ENCODE results near the gene OSGIN1.

Gene OSGIN1

DNA sequence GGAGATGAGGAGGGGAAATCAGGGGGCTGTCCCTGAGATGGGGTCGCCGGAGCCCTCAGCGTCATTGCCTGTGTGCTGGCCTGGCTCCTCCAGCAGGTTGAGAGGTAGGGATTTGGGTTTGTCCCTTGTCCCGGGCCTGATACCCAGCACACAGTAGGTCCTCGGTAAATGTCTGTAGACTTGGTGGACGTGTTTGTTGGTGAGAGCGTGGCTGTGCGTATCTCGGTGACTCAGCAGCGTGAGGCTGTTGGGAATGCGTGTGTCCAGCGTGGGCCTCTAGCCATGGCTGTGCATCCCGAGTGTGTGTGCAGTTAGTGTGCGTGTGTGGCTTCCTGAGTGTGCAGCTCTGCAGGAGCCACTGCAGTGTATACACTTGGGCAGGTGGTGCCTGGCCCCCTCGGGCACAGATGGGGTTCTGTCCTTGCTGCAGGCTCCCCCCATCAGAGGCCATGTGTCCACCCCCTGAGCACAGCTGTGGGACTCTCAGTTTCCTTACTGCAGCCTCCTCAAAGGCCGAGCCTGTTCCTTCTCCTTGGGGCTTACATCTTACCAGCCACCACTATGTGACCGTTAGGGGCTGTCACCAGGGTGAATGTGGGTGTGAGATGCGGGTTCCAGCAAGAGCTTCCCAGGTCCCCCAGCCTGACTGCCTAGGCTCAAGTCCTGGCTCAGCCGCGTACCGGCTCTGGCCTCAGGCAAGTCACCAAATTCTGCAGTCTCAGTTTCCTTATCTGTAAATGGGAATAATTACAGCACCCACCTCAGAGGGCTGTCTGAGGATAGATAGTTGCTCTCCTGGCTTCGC is 20.7 kb downstream of the OSGIN1 start:
- DNase-seq = no peak

DNA sequence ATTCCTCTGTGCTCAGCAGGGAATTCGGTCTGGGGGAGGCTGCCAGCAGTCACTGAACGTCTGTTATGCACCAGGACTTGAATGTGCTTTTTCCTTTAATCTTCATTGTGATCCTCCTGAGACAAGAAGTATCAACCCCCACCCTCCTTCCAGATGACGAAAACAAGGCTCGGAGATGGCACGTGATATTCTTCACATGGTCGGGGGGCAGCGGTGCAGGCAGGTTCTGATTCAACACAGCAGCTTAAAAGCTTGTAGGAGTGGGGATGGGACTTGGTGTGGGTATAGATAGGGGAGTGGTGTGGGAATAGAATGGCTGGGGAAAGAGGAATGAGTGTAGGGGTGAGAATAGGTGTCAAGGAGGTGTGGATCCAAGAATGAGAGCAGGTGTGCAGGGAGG is 21.4 kb downstream of the OSGIN1 start:
- DNase-seq = peak; percentile 46

DNA sequence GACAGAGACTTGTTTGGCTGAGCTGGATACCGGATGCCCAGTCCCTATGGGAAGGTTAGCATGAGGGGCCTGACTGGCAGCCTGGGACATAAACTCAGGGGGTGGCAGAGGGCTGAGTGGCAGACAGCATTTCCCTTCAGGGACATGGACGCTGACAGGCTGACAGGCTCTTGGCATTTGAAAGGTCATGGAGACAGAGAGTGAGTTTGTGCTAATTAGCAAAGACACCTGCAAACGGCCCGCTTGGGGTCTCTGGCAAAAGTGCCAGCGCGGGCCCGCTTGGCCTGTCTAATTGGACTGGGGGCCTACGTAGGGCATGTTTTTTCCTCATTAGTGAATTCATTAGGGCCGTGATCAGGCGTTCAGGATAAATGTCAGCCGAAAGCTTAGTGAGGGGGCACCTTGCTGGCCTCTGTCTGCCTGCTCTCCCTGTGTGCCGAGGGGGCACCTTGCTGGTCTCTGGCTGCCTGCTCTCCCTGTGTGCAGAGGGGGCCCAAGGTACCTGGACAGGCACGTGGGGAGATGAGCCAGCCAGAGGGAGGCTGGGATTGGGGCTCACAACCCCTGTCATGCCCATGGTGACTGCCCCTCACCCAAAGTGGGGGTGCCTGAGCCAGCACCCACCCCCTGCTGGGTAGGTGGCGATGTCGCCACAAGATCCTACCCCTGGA is 22.7 kb downstream of the OSGIN1 start:
- DNase-seq = peak; percentile 80

DNA sequence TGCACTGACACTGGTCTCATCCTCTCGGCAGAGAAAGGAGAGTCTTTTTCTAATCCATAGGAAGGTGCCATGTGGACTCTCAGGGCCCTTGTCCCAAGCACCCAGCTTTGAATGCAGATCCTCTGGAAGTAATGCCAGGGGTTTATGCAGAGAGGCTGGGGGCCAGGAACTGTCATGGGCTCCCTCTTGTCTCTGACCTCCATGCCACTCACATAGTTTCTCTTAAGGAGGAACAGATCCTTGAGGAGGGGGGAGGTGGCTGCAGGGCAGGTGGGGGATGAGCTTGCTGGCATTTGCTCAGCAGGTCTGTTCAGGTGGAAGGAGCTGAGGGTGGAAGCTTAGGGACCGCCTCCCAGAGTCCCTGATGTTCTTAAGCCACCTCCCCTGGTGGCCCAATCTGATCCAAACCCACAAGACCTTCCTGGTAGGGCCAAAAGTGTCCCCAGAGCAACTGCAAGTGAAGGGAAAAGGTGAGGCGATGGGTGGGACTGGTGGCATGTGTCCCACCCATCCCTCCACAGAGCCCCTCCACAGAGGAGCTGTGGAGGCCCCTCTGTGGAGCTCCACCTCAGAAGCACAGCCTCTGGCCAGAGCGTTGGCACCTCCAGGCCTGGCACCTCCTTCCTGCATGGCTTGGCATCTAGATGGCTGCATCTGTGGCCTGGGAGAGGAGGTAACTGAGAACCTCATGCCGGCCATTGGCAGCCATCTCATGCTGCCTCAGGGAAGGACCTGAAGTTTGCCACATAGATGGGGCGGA is 24.2 kb downstream of the OSGIN1 start:
- no peak for DNase-seq

DNA sequence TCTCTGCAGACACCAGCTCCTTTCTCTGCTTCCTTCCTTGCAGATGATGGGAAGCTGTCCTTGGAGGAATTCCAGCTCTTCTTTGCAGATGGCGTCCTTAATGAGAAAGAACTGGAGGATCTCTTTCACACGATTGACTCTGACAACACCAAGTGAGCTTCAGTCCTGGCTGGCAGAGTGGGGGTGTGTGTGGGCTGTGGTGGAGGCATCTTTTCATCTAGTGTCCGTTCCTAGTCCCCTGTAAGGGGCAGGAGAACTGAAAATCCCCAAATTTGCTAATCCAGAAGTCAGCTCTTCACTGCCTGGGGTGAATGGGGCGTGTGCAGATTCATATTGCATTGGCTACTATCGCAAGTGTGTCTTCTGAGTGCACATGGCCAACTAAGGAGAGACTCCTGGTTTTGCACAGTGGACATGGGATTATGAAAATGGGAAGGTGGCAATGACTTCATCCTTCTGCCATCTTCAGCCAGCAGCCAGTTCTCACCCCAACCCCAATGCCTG is 25.4 kb downstream of the OSGIN1 start:
- no peak for DNase-seq

DNA sequence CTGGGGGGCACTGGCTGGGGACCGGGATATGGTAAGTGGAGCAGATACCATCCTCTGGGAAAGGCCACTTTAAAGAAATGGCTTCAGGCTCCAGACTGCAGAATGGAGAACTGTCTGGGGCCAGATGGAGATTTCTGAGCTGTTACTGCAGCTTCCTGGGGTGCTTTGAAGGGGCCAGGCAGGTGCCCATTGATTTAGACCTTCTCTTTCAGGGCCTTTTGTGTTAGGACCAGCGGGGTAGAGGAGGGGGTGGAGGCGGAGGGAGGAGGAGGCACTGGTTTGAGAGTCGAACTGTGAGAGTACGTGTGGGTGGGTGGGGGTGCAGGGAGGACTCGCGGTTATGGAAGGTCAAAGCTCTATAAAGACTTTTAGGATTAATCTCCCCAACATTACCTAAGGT is 26.4 kb downstream of the OSGIN1 start:
- DNase-seq = no peak

DNA sequence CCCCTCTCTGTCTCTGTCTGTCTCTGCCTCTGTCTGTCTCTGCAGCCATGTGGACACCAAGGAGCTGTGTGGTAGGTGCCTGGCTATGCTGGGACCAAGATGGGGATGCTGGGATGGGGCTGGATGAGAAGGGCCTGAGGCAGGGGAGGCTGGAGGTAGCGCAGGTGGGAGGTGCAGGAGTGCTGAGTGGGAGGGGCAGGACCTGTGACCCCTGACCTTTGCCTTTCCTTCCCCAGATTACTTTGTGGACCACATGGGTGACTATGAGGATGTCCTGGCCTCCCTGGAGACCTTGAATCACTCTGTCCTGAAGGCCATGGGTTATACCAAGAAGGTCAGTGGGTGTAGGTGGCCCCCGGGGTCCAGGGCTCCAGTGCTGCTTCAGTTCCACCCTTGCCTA is 27.8 kb downstream of the OSGIN1 start:
- no peak for DNase-seq

DNA sequence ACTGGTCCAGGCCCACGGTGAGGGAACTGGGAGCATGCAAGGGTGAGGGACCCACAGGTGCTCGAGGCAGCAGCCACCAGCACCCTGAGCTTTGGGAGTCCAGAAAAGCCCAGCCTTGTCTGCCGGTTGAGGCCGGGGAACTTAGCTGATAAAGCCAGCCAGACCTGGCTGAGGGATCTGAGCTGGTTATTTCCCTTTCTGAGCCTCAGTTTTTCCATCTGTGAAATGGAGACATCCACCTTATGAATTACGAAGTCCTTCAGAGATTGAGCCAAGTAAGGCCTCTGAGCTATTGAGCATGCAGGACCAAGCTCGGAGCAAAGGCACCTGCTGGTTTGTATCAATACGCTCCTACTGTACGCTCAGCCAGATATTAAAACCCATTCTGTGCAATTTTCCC is 28.8 kb downstream of the OSGIN1 start:
- DNase-seq = no peak

DNA sequence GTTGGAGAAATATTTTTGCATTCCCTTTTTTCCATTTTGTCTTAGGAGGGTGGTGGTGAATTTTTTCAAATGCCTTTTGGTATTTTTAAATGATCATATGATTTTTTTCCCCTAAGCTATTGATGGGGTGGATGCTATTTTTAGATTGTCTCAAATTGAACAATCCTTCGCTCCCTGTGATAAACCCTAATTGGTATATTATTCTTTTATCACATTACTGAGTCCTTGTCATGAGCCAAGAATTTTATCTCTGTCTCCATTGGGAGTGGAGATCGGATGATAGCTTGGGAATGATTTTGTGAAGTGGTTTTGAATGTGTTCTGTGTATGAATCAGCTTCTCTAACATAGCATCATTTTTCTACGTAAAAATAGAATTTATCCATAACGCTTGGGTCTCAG is 30.5 kb downstream of the OSGIN1 start:
- no peak for DNase-seq

DNA sequence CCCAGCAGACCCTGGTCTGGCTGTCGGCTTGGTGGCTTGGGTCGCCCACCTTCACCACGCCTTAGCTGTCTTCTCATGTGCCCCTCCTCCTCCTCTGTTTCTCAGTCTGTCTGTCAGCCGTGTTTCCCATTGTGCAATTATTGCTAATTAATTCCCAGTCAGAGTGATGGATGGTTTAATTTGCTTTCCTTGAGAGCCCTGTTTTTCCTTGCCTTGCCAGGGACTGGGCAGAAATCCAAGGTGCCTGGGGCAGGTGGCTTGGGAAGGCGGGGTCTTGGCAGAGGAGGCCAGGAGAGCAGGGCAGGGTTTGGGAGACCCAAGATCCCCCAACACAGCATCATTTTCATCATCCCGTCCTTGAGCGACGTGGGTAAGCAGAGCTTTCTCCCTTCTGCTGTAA is 36.3 kb downstream of the OSGIN1 start:
- no peak for DNase-seq

DNA sequence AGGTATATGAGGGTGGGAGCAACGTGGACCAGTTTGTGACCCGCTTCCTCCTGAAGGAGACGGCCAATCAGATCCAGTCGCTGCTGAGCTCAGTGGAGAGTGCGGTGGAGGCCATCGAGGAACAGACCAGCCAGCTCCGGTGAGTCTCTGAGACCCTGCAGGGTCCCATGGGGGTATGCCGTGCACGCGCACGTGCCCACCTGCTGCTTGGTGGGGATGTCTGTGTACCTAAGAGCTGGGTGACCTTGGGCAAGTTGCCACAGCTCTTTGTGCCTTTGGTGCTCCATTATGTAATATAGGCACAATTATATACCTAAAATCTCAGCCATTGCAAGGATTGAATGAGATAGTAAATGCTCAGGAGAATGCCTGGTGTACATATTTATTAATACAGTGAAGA is 37.5 kb downstream of the OSGIN1 start:
- no peak for DNase-seq

DNA sequence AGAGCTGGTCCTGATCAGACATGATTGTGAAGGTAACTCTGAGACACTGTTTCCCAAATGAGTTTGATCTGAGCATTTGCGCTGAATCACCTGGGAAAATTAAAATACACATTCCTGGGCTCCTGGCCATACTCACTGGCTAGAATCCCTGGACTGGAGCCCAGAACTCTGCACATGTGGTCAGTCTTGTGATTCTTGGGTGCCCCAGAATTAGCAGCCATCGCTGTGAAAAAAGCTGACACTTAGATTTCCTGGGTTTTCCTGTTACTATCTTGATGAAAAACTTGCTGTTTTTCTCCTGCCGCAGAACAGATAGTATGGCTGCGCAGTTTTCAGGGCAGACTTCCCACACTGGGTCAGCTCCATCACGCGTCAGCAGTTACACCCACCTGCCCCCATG is 39.6 kb downstream of the OSGIN1 start:
- DNase-seq = no peak

DNA sequence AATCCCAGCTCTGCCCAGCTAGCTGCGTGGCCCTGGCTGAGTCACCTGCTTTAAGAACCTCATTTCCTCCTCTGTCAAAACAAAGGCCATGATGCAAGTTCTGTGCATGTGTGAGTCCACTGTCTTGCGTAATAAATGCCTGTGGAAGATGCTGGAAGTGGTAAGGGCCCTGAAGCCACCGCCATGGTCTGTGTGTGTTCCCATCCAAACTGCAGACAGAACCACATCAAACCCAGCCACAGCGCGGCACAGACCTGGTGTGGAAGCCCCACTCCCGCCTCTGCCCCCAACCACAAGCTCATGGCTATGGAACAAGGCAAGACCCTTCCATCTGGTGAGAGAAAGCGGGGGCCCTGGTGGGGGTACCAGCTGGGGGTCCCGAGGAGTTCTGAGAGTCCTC is 41.0 kb downstream of the OSGIN1 start:
- no peak for DNase-seq

DNA sequence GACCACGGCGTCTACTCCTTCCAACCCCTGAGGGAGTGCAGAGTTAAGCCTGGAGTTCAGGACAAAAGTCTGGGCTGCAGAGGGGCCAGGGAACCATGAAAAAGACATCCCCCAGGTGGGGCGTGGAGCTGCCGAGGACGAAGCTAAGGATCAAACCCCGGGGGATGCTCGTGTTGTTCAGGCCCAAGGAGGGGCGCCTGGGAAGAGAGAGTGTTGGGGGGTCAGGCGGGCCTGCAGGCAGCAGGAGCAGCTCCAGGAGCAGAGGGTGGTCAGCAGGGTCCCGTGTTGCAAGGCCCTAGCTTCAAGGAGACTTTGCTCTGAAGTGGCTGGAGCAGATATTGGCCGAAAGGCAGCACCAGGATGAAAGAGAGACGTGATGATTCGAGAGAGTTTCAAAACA is 41.7 kb downstream of the OSGIN1 start:
- no peak for DNase-seq

DNA sequence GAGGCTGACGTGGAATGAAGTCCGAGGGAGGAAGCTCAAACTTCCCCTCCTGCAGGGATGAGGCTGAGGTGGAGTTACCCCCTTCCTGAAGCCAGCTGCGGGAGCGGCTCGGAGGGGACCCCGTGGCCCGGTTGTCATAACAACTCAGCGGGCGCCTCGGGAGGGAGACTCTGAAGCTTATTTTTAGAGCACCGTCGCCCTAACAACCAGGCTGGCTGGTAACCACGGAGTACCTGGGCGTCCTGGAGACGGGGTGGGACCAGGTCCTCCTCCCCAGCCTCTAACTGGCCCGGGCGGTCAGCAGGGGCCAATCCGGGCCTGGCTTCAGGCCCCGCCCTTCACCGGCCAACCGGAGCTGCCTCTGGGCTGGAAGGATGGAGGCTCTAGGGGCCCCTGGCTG is 42.7 kb downstream of the OSGIN1 start:
- peak; percentile 88 for DNase-seq

DNA sequence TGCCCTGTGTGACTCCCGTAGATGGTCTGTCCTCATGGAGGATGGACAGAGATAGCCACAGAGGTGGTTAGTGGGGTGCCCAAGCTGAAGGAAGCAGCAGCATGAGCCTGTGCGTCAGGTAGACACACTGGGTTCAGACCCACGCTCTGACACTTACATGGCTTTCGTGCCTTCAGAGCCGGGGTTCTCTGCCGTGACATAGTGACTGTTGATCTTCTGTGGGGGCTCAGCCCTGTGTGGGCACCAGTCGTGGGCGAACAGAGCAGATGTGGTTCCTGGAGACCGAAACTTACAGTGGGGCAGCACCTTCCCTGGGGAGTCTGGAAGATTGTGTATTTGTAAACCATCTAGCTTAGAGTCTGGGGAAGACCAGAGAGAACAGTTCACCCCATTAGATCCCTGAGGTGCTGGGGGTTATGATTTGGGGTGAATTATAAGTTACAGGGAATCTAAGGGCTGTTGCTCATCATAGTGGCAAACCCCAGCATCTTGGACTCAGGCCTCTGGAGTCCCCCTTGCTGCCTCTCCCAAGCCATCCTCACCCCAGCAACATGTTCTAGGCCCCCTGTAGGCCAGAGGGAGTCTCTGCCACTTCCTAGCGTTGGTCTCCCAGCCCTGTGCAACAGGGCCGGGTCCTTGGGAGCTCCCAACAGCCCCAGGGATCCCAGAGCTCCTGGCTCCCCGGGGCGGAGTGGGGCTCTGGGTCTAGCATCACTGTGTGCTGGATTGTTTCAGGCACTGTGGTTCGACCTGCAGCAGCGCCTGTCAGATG is 43.6 kb downstream of the OSGIN1 start:
- no peak for DNase-seq

DNA sequence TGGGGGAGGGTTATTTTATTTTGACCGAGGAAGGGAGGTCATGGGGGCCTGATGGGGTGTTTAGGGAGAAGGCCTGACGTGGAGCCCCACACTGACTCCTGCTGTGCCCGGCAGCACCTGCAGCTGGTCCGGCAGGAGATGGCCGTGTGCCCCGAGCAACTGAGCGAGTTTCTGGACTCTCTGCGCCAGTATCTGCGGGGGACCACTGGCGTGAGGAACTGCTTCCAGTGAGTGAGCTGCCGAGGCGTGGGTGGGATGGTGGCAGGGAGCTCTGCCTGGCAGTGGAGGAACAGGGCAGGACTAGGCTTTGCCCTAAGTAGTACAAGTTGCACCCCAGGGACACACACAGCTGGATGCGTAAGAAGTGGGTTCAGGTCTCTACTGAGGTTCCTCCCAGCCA is 45.1 kb downstream of the OSGIN1 start:
- no peak for DNase-seq

DNA sequence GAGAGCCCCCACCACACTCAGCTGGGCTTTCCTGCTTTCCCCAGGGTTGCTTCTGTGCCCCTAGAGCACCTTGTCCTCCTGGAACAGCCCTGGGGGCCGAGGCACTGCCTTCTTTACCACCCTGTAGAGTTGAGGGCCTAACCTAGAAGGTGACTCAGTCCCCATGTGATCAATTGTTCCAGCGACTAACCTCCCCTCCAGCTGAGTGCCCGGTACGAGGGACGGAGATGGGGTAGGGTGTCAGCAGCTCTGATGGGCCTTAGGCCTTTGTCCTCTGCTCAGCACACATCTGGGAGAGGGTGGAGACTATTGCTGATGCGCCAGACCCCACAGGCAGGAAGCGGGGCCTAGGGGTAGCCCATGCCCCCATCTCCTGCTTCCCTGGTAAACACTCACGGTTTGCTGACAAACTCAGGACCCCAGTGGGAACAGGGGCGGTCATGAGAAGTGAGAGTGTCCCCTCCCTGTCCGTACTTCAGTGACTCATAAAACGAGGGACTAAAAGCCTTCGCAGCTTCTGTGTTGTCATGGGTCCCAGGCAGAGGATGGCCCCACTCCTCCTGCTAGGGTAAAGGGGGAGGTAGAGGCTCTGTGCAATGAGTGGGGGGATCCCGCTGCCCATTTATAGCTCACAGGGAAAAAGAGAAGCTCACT is 48.1 kb downstream of the OSGIN1 start:
- no peak for DNase-seq

DNA sequence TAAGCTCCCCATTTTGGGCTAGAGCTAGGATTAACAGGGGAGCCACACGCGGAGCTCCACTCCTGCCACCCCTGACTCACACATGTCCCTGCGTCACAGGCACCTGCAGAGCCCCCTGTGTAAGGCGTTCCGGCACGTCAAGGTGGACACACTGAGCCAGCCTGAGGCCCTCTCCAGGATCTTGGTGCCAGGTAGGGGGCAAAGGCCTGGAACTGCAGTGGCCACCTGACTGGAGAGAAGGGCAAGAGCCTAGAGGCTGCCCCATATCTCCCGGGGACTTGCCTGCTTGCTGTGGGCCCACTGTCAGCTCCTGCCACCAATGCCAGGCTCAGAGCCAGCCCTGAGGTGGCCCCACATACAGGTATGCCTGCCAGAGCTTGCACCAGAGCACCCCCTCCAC is 48.7 kb downstream of the OSGIN1 start:
- no peak for DNase-seq

DNA sequence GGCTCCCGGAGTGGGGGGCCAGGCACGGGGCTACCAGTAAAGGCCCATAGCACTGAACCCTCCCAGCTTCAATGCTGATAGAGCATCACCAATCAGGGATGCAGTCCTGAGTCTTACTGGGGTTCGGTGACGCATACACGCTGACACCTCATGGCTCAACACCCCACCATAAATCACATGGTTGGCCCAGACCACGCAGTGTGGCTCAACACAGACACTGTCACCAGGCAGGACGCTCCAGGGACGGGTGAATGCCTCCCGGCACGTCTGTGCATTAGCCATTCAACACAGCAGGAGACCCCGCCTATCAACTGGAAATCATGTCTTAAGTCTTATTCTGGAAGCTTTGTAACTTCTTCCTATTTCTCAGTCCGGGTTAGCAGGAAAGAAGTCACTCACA is 50.0 kb downstream of the OSGIN1 start:
- DNase-seq = no peak

DNA sequence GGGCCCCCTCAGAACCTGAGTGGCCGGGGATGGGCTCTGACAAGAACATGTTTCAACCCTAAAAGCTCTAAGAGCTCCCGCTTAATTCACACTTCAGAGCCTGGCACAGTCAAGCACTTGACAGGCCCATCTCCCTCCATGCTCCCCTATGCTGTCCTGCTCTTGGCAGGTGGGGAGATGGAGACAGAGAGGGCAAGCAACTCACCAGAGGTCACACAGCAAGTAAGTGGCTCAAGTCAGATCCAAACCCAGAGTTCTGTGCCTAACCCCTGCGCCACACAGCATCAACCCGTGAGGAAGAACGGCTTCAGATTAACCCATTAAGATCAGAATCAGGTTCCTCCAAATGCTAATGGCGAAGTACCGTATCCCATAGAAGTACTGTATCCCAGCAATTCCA is 51.4 kb downstream of the OSGIN1 start:
- no peak for DNase-seq

DNA sequence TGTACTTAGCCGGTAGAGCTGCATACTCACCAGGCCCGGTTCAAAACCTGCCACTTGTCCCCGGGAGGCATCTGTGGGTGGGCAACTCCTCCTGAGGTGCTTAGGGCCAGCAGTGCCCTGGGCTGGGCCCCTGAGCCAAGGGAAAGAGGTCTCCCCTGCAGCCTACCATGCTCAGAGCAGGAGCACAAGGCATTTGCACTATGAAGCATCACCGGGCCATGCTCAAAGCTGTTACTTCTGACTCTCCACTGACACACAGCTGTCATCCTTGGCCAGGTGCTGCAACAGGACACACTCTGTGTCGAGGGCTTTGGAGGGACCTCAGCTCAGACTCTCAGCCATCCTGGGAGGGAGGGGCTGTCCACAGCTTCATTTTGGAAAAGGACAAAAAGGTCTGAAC is 52.4 kb downstream of the OSGIN1 start:
- DNase-seq = no peak

DNA sequence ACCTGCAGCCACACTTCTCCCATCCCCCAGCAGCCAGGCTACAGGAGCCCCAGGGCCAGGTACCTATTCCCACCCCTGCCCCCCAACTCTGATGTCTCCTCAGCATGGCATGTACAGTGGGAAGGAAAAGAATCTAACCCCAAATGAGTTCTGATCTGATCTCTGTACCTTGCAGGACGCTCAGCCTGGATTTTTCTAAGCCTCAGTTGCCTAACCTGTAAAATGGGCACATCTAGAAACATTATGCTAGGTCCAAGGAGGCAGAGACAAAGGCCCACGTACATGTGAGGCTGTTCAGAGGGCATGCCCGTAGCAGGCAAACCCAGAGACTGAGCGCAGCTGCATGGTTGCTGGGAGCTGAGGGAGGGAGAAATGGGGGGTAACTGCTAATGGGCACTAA is 54.5 kb downstream of the OSGIN1 start:
- no peak for DNase-seq

All from eye (tissue), 1 donor.